ENCODE measurements around the gene CNTN5. TPM values are rescaled to one million over a fixed set of nuclear protein-coding genes. Genes with fewer than 3 reads are reported as not detected.

The CNTN5 gene
- total RNA-seq, 1 experiment from 2014 or later = not detected

DNA sequence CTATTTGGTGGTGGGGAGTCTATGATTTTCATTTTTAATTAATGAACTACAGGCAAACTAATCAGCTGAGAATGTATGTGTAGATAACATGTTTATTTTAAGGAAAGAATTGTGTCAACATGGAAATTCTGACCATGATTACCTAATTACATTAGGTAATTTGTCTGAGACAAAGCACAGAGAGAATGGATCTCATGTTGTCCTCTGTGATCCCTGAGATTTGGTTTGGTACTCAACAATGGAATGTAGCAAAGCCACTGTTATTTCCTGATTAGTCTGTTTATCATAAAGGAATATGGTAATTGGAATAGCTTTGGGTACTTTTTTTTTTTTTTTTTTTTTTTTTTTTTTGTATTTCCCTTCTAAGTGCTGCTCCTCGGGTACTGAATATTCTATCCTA, 947.6 kb downstream of the CNTN5 start:
- H2AFZ ChIP-seq (ENCODE audit: low read length) = no peak overlapping the region
- DNase-seq = no peak
- H3K4me1 ChIP-seq (ENCODE audit: low read length) = no peaks in the 10 kb centered on the region
- no peak overlapping the region for H3K9ac ChIP-seq (ENCODE audit: low read length)
- no peaks in the 10 kb centered on the region for H4K20me1 ChIP-seq (ENCODE audit: insufficient read depth, low read depth, low read length)
- peaks cover 56% of the 10 kb centered on the region for H3K9me3 ChIP-seq (ENCODE audit: low read length)
- no peaks in the 10 kb centered on the region for H3K27me3 ChIP-seq (ENCODE audit: low read length)
- H3K27ac ChIP-seq (ENCODE audit: low read length) = no peak overlapping the region
- no peaks in the 10 kb centered on the region for H3K36me3 ChIP-seq (ENCODE audit: insufficient read depth, low read length)
- no peaks in the 10 kb centered on the region for H3K9me2 ChIP-seq (replicated peaks; ENCODE audit: insufficient read depth, low read length)
- H3K4me3 ChIP-seq (ENCODE audit: low read length) = no peak overlapping the region
- H3K79me2 ChIP-seq (ENCODE audit: low read length) = no peaks in the 10 kb centered on the region
- H3K4me2 ChIP-seq (ENCODE audit: low read depth, low read length, poor library complexity, severe bottlenecking) = no peak overlapping the region

DNA sequence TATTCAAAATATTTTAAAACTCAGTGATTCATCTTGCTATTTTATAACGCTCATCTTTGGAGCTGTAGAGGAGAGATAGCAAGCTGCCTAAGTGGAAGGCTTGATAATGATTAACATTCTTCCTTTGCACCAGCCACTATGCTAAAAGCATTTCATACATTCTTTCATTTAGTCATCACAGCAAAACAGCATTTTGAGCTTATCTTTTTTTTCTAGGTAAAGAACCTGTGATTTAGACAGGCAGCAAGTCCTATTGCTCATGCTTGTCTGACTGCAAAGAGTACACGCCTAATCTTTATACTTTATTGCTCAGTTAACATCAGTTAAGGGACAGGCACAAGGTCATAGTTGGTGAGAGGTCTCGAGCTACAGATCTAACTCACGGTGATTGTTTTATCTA, 953.2 kb downstream of the CNTN5 start:
- Histone ChIP-seq H3K9ac (ENCODE audit: low read length) (no peak overlapping the region), H3K27me3 (ENCODE audit: low read length) (no peaks in the 10 kb centered on the region), H2AFZ (ENCODE audit: low read length) (no peak overlapping the region), H3K9me3 (ENCODE audit: low read length) (peaks cover 57% of the 10 kb centered on the region), H4K20me1 (ENCODE audit: insufficient read depth, low read depth, low read length) (no peaks in the 10 kb centered on the region), H3K27ac (ENCODE audit: low read length) (no peak overlapping the region), H3K4me2 (ENCODE audit: low read depth, low read length, poor library complexity, severe bottlenecking) (no peak overlapping the region), H3K36me3 (ENCODE audit: insufficient read depth, low read length) (no peaks in the 10 kb centered on the region), H3K4me3 (ENCODE audit: low read length) (no peak overlapping the region), H3K4me1 (ENCODE audit: low read length) (no peaks in the 10 kb centered on the region), H3K79me2 (ENCODE audit: low read length) (no peaks in the 10 kb centered on the region), H3K9me2 (replicated peaks; ENCODE audit: insufficient read depth, low read length) (no peaks in the 10 kb centered on the region)
- DNase-seq = no peak

DNA sequence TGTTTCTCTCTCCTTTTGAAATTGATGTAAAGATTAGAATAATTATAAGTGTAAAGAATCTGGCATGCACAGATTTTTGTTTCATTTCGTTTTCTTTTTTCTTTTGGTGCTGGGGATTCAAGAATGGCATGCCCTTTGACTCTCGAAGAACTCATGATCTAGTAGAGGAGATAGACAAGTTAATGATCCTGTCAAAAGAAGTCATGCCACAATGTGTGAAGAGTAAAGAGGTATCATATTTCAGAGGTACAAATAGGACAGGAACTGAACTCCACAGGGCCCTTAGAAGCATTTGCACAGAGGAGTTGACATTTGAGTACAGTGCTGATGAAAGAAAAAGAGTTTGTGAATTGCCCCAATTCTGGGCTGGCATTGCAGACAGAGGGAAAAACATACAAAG, 958.3 kb downstream of the CNTN5 start:
- Histone ChIP-seq H4K20me1 (ENCODE audit: insufficient read depth, low read depth, low read length) (no peaks in the 10 kb centered on the region), H3K4me1 (ENCODE audit: low read length) (no peaks in the 10 kb centered on the region), H3K9me2 (replicated peaks; ENCODE audit: insufficient read depth, low read length) (no peaks in the 10 kb centered on the region), H3K9me3 (ENCODE audit: low read length) (peaks cover 61% of the 10 kb centered on the region), H3K36me3 (ENCODE audit: insufficient read depth, low read length) (no peaks in the 10 kb centered on the region), H3K79me2 (ENCODE audit: low read length) (no peaks in the 10 kb centered on the region), H3K27me3 (ENCODE audit: low read length) (no peaks in the 10 kb centered on the region), H3K9ac (ENCODE audit: low read length) (no peak overlapping the region), H3K4me2 (ENCODE audit: low read depth, low read length, poor library complexity, severe bottlenecking) (no peak overlapping the region), H2AFZ (ENCODE audit: low read length) (no peak overlapping the region), H3K27ac (ENCODE audit: low read length) (no peak overlapping the region), H3K4me3 (ENCODE audit: low read length) (no peak overlapping the region)
- DNase-seq = no peak

DNA sequence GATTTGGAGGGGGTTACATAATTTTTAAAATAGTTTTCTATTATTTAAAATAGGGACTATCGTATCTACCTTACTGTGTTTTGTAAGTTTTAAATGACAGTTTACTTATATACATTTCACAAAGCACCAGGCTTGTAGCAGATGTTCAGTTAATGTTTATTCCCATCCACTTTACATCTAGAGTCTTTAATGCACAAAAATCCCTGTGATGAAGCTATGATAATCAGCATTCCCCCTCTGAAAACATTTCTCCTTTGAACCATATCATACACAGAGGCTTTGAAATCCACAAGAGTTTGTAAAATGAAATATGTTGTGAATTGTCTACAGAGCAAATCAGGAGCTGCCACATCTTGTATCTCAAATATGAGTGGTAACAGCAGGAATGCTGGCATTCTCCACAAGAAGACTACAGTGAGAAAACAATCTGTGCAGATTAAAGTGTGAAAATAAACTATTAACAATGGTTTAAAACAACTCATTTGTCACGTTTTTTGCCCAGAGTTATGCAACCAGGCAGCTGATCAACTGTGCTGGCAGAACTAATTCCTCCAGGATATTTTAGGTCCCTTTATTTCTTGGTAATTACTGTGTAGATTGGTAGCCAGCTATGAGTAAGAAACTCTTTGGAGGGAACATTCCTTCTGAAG, 967.2 kb downstream of the CNTN5 start:
- Histone ChIP-seq H3K4me1 (ENCODE audit: low read length) (no peaks in the 10 kb centered on the region), H3K4me3 (ENCODE audit: low read length) (no peak overlapping the region), H3K9me3 (ENCODE audit: low read length) (peaks cover 75% of the 10 kb centered on the region), H3K79me2 (ENCODE audit: low read length) (no peaks in the 10 kb centered on the region), H3K27ac (ENCODE audit: low read length) (no peak overlapping the region), H3K27me3 (ENCODE audit: low read length) (no peaks in the 10 kb centered on the region), H4K20me1 (ENCODE audit: insufficient read depth, low read depth, low read length) (no peaks in the 10 kb centered on the region), H2AFZ (ENCODE audit: low read length) (no peak overlapping the region), H3K9me2 (replicated peaks; ENCODE audit: insufficient read depth, low read length) (no peaks in the 10 kb centered on the region), H3K36me3 (ENCODE audit: insufficient read depth, low read length) (no peaks in the 10 kb centered on the region), H3K9ac (ENCODE audit: low read length) (no peak overlapping the region), H3K4me2 (ENCODE audit: low read depth, low read length, poor library complexity, severe bottlenecking) (no peak overlapping the region)
- DNase-seq = no peak

DNA sequence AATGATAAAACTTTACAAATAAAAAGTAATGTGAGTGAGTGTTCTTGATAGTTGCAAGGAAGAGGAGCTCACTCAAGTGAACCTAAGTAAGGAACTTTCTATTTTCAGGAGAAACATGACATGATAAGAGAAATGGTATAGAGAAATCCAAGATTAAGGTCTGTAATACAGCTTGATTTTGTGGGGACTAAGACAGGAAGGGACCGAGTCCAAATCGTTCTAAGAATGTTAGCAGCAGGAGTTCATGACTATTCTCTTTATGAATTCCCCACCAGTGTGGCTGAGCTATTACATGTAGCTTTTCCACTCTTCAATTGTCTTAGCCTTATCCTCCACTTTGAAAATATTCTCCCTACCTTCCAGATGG, 967.7 kb downstream of the CNTN5 start:
- H4K20me1 ChIP-seq (ENCODE audit: insufficient read depth, low read depth, low read length) = no peaks in the 10 kb centered on the region
- no peaks in the 10 kb centered on the region for H3K36me3 ChIP-seq (ENCODE audit: insufficient read depth, low read length)
- no peak for DNase-seq
- no peaks in the 10 kb centered on the region for H3K4me1 ChIP-seq (ENCODE audit: low read length)
- H3K27me3 ChIP-seq (ENCODE audit: low read length) = no peaks in the 10 kb centered on the region
- no peak overlapping the region for H2AFZ ChIP-seq (ENCODE audit: low read length)
- no peaks in the 10 kb centered on the region for H3K79me2 ChIP-seq (ENCODE audit: low read length)
- H3K9me2 ChIP-seq (replicated peaks; ENCODE audit: insufficient read depth, low read length) = no peaks in the 10 kb centered on the region
- no peak overlapping the region for H3K9ac ChIP-seq (ENCODE audit: low read length)
- H3K9me3 ChIP-seq (ENCODE audit: low read length) = peaks cover 75% of the 10 kb centered on the region
- no peak overlapping the region for H3K27ac ChIP-seq (ENCODE audit: low read length)
- H3K4me3 ChIP-seq (ENCODE audit: low read length) = no peak overlapping the region
- no peak overlapping the region for H3K4me2 ChIP-seq (ENCODE audit: low read depth, low read length, poor library complexity, severe bottlenecking)

DNA sequence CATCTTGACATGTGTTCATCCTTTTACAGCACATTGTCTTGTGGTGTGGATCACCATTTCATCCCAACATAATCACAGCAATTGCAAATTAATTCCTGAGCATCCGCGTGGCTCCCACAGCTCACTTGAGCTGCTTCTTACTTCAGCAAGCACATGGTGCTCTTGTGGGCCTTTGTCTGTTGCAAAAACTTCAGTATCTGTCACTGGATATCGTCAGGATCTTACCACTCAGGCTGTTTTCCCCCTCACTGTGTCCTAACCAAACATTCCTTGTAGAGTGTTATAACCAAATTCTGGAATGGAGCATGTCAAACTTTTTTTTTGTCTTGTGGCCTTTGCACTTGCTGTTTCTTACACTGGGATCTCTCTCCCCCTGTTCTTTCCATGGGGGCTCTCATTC, 983.2 kb downstream of the CNTN5 start:
- Histone ChIP-seq H3K27me3 (ENCODE audit: low read length) (no peaks in the 10 kb centered on the region), H3K79me2 (ENCODE audit: low read length) (no peaks in the 10 kb centered on the region), H4K20me1 (ENCODE audit: insufficient read depth, low read depth, low read length) (no peaks in the 10 kb centered on the region), H3K4me3 (ENCODE audit: low read length) (no peak overlapping the region), H3K36me3 (ENCODE audit: insufficient read depth, low read length) (no peaks in the 10 kb centered on the region), H3K4me1 (ENCODE audit: low read length) (no peaks in the 10 kb centered on the region), H2AFZ (ENCODE audit: low read length) (no peak overlapping the region), H3K9ac (ENCODE audit: low read length) (no peak overlapping the region), H3K27ac (ENCODE audit: low read length) (no peak overlapping the region), H3K9me2 (replicated peaks; ENCODE audit: insufficient read depth, low read length) (no peaks in the 10 kb centered on the region), H3K9me3 (ENCODE audit: low read length) (peaks cover 68% of the 10 kb centered on the region), H3K4me2 (ENCODE audit: low read depth, low read length, poor library complexity, severe bottlenecking) (no peak overlapping the region)
- no peak for DNase-seq

DNA sequence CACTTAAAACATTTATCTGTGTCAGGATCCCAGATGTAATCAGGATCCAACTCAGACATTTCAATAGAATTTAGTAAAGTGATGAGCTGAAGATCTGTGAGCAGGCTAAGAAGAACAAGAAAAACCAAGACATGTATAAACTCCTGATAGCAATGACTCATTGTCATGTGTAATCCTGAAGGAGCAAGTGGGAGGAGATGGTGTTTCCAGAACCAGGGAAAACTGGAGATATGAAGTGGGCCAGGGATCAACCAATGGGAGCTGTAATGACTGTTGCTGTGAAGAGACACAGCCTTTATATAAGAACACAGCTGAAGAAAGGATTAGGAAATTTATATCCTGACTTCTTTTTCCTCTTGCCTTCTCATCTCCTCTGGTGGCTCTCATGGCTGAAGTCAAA, 983.8 kb downstream of the CNTN5 start:
- H3K9me2 ChIP-seq (replicated peaks; ENCODE audit: insufficient read depth, low read length) = no peaks in the 10 kb centered on the region
- no peaks in the 10 kb centered on the region for H3K27me3 ChIP-seq (ENCODE audit: low read length)
- no peak overlapping the region for H3K4me2 ChIP-seq (ENCODE audit: low read depth, low read length, poor library complexity, severe bottlenecking)
- no peak overlapping the region for H3K27ac ChIP-seq (ENCODE audit: low read length)
- no peak for DNase-seq
- no peaks in the 10 kb centered on the region for H3K4me1 ChIP-seq (ENCODE audit: low read length)
- no peaks in the 10 kb centered on the region for H3K36me3 ChIP-seq (ENCODE audit: insufficient read depth, low read length)
- H4K20me1 ChIP-seq (ENCODE audit: insufficient read depth, low read depth, low read length) = no peaks in the 10 kb centered on the region
- H3K4me3 ChIP-seq (ENCODE audit: low read length) = no peak overlapping the region
- H3K79me2 ChIP-seq (ENCODE audit: low read length) = no peaks in the 10 kb centered on the region
- no peak overlapping the region for H3K9ac ChIP-seq (ENCODE audit: low read length)
- H2AFZ ChIP-seq (ENCODE audit: low read length) = no peak overlapping the region
- peaks cover 68% of the 10 kb centered on the region for H3K9me3 ChIP-seq (ENCODE audit: low read length)

DNA sequence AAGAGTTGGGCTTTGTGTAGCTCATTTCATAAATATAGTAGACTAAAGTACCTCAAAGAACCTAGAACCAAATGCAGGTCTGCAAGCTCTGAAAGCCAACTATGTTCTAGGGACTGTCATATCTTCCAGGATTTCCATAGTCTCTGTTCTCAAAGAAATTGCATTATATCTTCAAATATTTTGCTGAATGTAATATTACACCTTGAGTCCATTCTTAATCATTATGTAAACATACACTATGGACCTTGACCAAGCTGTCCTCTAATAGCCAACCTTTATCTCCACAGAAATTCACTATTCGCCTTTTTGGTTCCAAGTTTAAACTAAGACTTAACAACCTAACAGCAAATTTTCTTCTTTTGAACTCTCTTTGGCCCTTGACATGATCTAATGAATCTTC, 987.7 kb downstream of the CNTN5 start:
- no peak overlapping the region for H3K4me3 ChIP-seq (ENCODE audit: low read length)
- H2AFZ ChIP-seq (ENCODE audit: low read length) = no peak overlapping the region
- H4K20me1 ChIP-seq (ENCODE audit: insufficient read depth, low read depth, low read length) = no peaks in the 10 kb centered on the region
- H3K9me2 ChIP-seq (replicated peaks; ENCODE audit: insufficient read depth, low read length) = no peaks in the 10 kb centered on the region
- H3K4me2 ChIP-seq (ENCODE audit: low read depth, low read length, poor library complexity, severe bottlenecking) = no peak overlapping the region
- H3K27me3 ChIP-seq (ENCODE audit: low read length) = no peaks in the 10 kb centered on the region
- H3K27ac ChIP-seq (ENCODE audit: low read length) = no peak overlapping the region
- no peak overlapping the region for H3K9ac ChIP-seq (ENCODE audit: low read length)
- no peaks in the 10 kb centered on the region for H3K79me2 ChIP-seq (ENCODE audit: low read length)
- DNase-seq = no peak
- peaks cover 84% of the 10 kb centered on the region for H3K9me3 ChIP-seq (ENCODE audit: low read length)
- no peaks in the 10 kb centered on the region for H3K36me3 ChIP-seq (ENCODE audit: insufficient read depth, low read length)
- H3K4me1 ChIP-seq (ENCODE audit: low read length) = no peaks in the 10 kb centered on the region

DNA sequence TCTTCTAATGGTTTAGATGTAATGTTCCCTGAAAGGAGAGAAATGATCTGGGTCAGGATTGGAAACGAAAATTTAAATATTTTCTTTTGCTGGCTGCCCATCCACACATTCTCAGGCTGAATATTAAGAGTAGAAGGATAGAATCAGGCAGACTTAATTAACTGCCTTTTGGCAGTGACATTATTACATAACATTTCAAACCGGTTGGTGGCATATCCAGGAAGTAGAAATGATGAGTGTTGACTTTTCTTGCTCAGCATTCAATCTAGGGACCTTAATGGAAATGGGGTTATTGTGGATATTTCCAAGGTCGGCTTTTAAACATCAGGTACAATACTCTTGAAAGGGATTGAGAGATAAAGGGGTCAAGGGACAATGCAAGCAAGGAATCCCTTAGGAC, 989.0 kb downstream of the CNTN5 start:
- Histone ChIP-seq H3K9me2 (replicated peaks; ENCODE audit: insufficient read depth, low read length) (no peaks in the 10 kb centered on the region), H3K9ac (ENCODE audit: low read length) (no peak overlapping the region), H3K9me3 (ENCODE audit: low read length) (peaks cover 81% of the 10 kb centered on the region), H3K4me2 (ENCODE audit: low read depth, low read length, poor library complexity, severe bottlenecking) (no peak overlapping the region), H2AFZ (ENCODE audit: low read length) (no peak overlapping the region), H3K4me3 (ENCODE audit: low read length) (no peak overlapping the region), H3K36me3 (ENCODE audit: insufficient read depth, low read length) (no peaks in the 10 kb centered on the region), H3K27me3 (ENCODE audit: low read length) (no peaks in the 10 kb centered on the region), H4K20me1 (ENCODE audit: insufficient read depth, low read depth, low read length) (no peaks in the 10 kb centered on the region), H3K79me2 (ENCODE audit: low read length) (no peaks in the 10 kb centered on the region), H3K4me1 (ENCODE audit: low read length) (no peaks in the 10 kb centered on the region), H3K27ac (ENCODE audit: low read length) (no peak overlapping the region)
- no peak for DNase-seq
